Duodenal mucosa (tissue), 2 donors: ENCODE data around the gene DIP2C.

Source experiments
- H3K27ac ChIP-seq: one replicate; pipeline ENCODE4 v1.7.0; 2013; ENCODE audit warnings: low read depth, low read length
- H3K27me3 ChIP-seq, 2 donors: one replicate each; pipeline ENCODE4 v1.7.0; 2013; ENCODE audit warnings: low read length in 2 of 2, control low read depth in 1 of 2; ENCODE audit not compliant: insufficient read depth in 2 of 2, control insufficient read depth in 1 of 2
- H3K36me3 ChIP-seq, 2 donors: one replicate each; pipeline ENCODE4 v1.7.0; 2013; ENCODE audit warnings: low read length in 2 of 2, control low read depth in 1 of 2; ENCODE audit not compliant: insufficient read depth in 2 of 2, control insufficient read depth in 1 of 2
- H3K4me1 ChIP-seq, 2 donors: one replicate each; pipeline ENCODE4 v1.7.0; 2013; ENCODE audit warnings: low read length in 2 of 2, control low read depth in 1 of 2; ENCODE audit not compliant: insufficient read depth in 2 of 2, control insufficient read depth in 1 of 2
- H3K4me3 ChIP-seq, 2 donors: one replicate each; pipeline ENCODE4 v1.7.0; 2013; ENCODE audit warnings: low read length in 2 of 2, low read depth in 1 of 2
- H3K9ac ChIP-seq, 2 donors: one replicate each; pipeline ENCODE4 v1.7.0; 2013; ENCODE audit warnings: low read length in 2 of 2, low read depth in 1 of 2
- H3K9me3 ChIP-seq, 2 donors: one replicate each; pipeline ENCODE4 v1.7.0; 2013; ENCODE audit warnings: low read length in 2 of 2, control low read depth in 1 of 2; ENCODE audit not compliant: control insufficient read depth in 1 of 2

The DIP2C gene

GRCh38 chr10:644076-644942, 45.2 kb downstream of the DIP2C start:
- Histone ChIP-seq H3K36me3 (no peaks in the 10 kb centered on the region), H3K4me1 (peaks cover 3% of the 10 kb centered on the region in 2 donors), H3K9ac (no peak overlapping the region), H3K27me3 (no peaks in the 10 kb centered on the region), H3K27ac (no peak overlapping the region), H3K9me3 (peaks cover 3 to 4% of the 10 kb centered on the region in 2 donors), H3K4me3 (no peak overlapping the region)

GRCh38 chr10:642186-642890, 47.1 kb downstream of the DIP2C start:
- no peak overlapping the region for H3K4me3 ChIP-seq
- no peak overlapping the region for H3K9ac ChIP-seq
- H3K36me3 ChIP-seq, result no peaks in the 10 kb centered on the region
- peaks cover 3 to 4% of the 10 kb centered on the region in 2 donors for H3K9me3 ChIP-seq
- no peak overlapping the region for H3K27ac ChIP-seq
- H3K27me3 ChIP-seq, result no peaks in the 10 kb centered on the region
- H3K4me1 ChIP-seq, result peaks cover 0 to 3% of the 10 kb centered on the region in 2 donors

- H3K27ac ChIP-seq, result no peak overlapping the region
- H3K9ac ChIP-seq, result no peak overlapping the region
Measured at GRCh38 chr10:641149-642010, 48.1 kb downstream of the DIP2C start.

GRCh38 chr10:640673-641045, 48.8 kb downstream of the DIP2C start:
- Histone ChIP-seq H3K27me3 (no peaks in the 10 kb centered on the region), H3K36me3 (no peaks in the 10 kb centered on the region), H3K27ac (no peak overlapping the region), H3K4me1 (peaks cover 0 to 3% of the 10 kb centered on the region in 2 donors), H3K9ac (no peak overlapping the region), H3K9me3 (peaks cover 3 to 4% of the 10 kb centered on the region in 2 donors), H3K4me3 (no peak overlapping the region)

More at GRCh38 chr10:641149-642010, 48.1 kb downstream of the DIP2C start:
- H3K4me3 ChIP-seq, result no peak overlapping the region
- H3K36me3 ChIP-seq, result no peaks in the 10 kb centered on the region
- peaks cover 0 to 3% of the 10 kb centered on the region in 2 donors for H3K4me1 ChIP-seq
- H3K9me3 ChIP-seq, result peaks cover 3 to 4% of the 10 kb centered on the region in 2 donors
- no peaks in the 10 kb centered on the region for H3K27me3 ChIP-seq

GRCh38 chr10:639751-640672, 49.5 kb downstream of the DIP2C start:
- no peaks in the 10 kb centered on the region for H3K27me3 ChIP-seq
- H3K9me3 ChIP-seq, result peaks cover 3% of the 10 kb centered on the region in 2 donors
- H3K36me3 ChIP-seq, result no peaks in the 10 kb centered on the region
- no peak overlapping the region for H3K4me3 ChIP-seq
- H3K27ac ChIP-seq, result no peak overlapping the region
- H3K9ac ChIP-seq, result no peak overlapping the region
- H3K4me1 ChIP-seq, result peaks cover 0 to 3% of the 10 kb centered on the region in 2 donors

GRCh38 chr10:639001-639750, 50.3 kb downstream of the DIP2C start:
- no peaks in the 10 kb centered on the region for H3K9me3 ChIP-seq
- peaks cover under 1 to 3% of the 10 kb centered on the region in 2 donors for H3K4me1 ChIP-seq
- no peak overlapping the region for H3K9ac ChIP-seq
- no peaks in the 10 kb centered on the region for H3K36me3 ChIP-seq
- no peak overlapping the region for H3K4me3 ChIP-seq
- no peak overlapping the region for H3K27ac ChIP-seq
- H3K27me3 ChIP-seq, result no peaks in the 10 kb centered on the region

GRCh38 chr10:637771-638195, 51.7 kb downstream of the DIP2C start:
- no peak overlapping the region for H3K27ac ChIP-seq
- H3K9me3 ChIP-seq, result no peaks in the 10 kb centered on the region
- H3K27me3 ChIP-seq, result no peaks in the 10 kb centered on the region
- H3K4me3 ChIP-seq, result no peak overlapping the region
- no peak overlapping the region for H3K9ac ChIP-seq
- H3K36me3 ChIP-seq, result no peaks in the 10 kb centered on the region
- H3K4me1 ChIP-seq, result peaks cover 3 to 6% of the 10 kb centered on the region in 2 donors

GRCh38 chr10:637221-637620, 52.2 kb downstream of the DIP2C start:
- H3K9me3 ChIP-seq, result no peaks in the 10 kb centered on the region
- peaks cover 0 to 6% of the 10 kb centered on the region in 2 donors for H3K4me1 ChIP-seq
- H3K36me3 ChIP-seq, result no peaks in the 10 kb centered on the region
- no peak overlapping the region for H3K4me3 ChIP-seq
- H3K27ac ChIP-seq, result no peak overlapping the region
- H3K27me3 ChIP-seq, result no peaks in the 10 kb centered on the region
- no peak overlapping the region for H3K9ac ChIP-seq

- Histone ChIP-seq H3K4me1 (peaks cover 0 to 6% of the 10 kb centered on the region in 2 donors), H3K9ac (no peak overlapping the region), H3K36me3 (no peaks in the 10 kb centered on the region)
Measured at GRCh38 chr10:636769-637168, 52.7 kb downstream of the DIP2C start.

More at GRCh38 chr10:636769-637168, 52.7 kb downstream of the DIP2C start:
- H3K9me3 ChIP-seq, result no peaks in the 10 kb centered on the region
- no peak overlapping the region for H3K27ac ChIP-seq
- no peaks in the 10 kb centered on the region for H3K27me3 ChIP-seq
- H3K4me3 ChIP-seq, result no peak overlapping the region
